Heart left ventricle (tissue), 16 donors: Measurements from ENCODE around the gene MICAL1. TPM values are rescaled to one million over a fixed set of nuclear protein-coding genes. Genes with fewer than 3 reads are reported as not detected.
A peak's percentile ranks its signal among the peaks of the same experiment; 100 is the strongest.

ENCODE experiments used
- ATAC-seq, 4 donors: fragments of 200-7000 bp; cut with Tn5 transposase; one replicate each; pipeline ENCODE4 v1.9.1; 2020 to 2022; ENCODE audit warnings: moderate library complexity in 4 of 4, mild to moderate bottlenecking in 3 of 4, moderate number of reproducible peaks in 1 of 4
- DNase-seq, 5 donors: peaks; one replicate each; pipeline ENCODE4 v3.0.0-alpha.2; 2020
- H3K27ac ChIP-seq, 12 donors: fragments of 200-600 bp; sonication (generic) in 4 of 12; one replicate each; pipeline versions ENCODE4 v1.5.0 to v1.8.0; 2016 to 2022; ENCODE audit warnings: mild to moderate bottlenecking in 2 of 12
- H3K27me3 ChIP-seq, 9 donors: fragments of 200-600 bp; sonication (generic) in 2 of 9; one replicate each; pipeline versions ENCODE4 v1.5.1 to v1.8.0; 2016 to 2022; ENCODE audit warnings: mild to moderate bottlenecking in 3 of 9
- H3K36me3 ChIP-seq, 9 donors: fragments of 200-600 bp; sonication (generic) in 2 of 9; one replicate each; pipeline versions ENCODE4 v1.5.0 to v1.8.0; 2018 to 2022; ENCODE audit warnings: mild to moderate bottlenecking in 2 of 9
- H3K4me1 ChIP-seq, 12 donors: fragments of 200-600 bp; sonication (generic) in 4 of 12; one replicate each; pipeline versions ENCODE4 v1.5.0 to v1.8.0; 2016 to 2022; ENCODE audit warnings: mild to moderate bottlenecking in 3 of 12
- H3K4me3 ChIP-seq, 12 donors: fragments of 200-600 bp; sonication (generic) in 4 of 12; one replicate each; pipeline versions ENCODE4 v1.5.0 to v1.8.0; 2017 to 2022; ENCODE audit warnings: mild to moderate bottlenecking in 9 of 12, moderate library complexity in 4 of 12
- H3K9me3 ChIP-seq, 12 donors: fragments of 200-600 bp; sonication (generic) in 4 of 12; one replicate each; pipeline versions ENCODE4 v1.5.0 to v1.8.0; 2016 to 2022; ENCODE audit warnings: mild to moderate bottlenecking in 1 of 12
- CTCF ChIP-seq, 12 donors: fragments of 200-600 bp; sonication (generic) in 4 of 12; IDR thresholded peaks; one replicate each; pipeline versions ENCODE4 v1.5.0 to v1.8.0; 2018 to 2022; ENCODE audit warnings: antibody characterized with exemption in 12 of 12, mild to moderate bottlenecking in 5 of 12
- POLR2A ChIP-seq, 2 donors: fragments of 450-650 bp; IDR thresholded peaks; one replicate each; pipeline ENCODE4 v1.6.1; 2017; ENCODE audit warnings: antibody characterized with exemption in 2 of 2, mild to moderate bottlenecking in 2 of 2, moderate library complexity in 2 of 2
- WGBS, 4 donors: extraction: QIAGEN DNeasy Blood & Tissue Kit in 2 of 4; methylation state at CpG; one replicate each; pipeline versions ENCODE4 v1.1.5 to v1.1.7; 2013 to 2018; 5-methylcytosine and 5-hydroxymethylcytosine counted together
- intact Hi-C, 10 donors: fragments of 100-400 bp; cut with DNase I; formaldehyde crosslinking; loops; one replicate each; pipeline versions ENCODE4 v1.11.1 to v1.14.2; 2022
- polyA plus RNA-seq, 2 donors: library from polyadenylated mRNA; stranded (reverse); fragments of 200-250 nt; gene quantifications; one replicate each; pipeline ENCODE4 v1.2.3, GENCODE V29; 2013
- total RNA-seq, 9 donors: library from RNA; depleted of rRNA in 2 of 9; stranded (reverse); fragments of >200 nt in 2 of 9; fragmentation: NEBNext Ultra II Directional in 3 of 9; extraction: Animal tissue kit (Norgen Biotek cat#: 25700) in 3 of 9; gene quantifications; one replicate each; pipeline versions ENCODE4 v1.1.0 to v1.2.4, GENCODE V29; 2016 to 2023
- donor health status: ischemic (EF 13 %, LVEDD 7.1; RV severe dilation, severe dysfunction).
- donor health status: healthy with polysubstance abuse.
- donor health status: DM: no; HTN: yes; CAD: no.
- donor health status: DM: no; HTN: no; CAD: no.
- donor health status: ischemic (EF 25% LVEDD 6.9; RV normal size, moderate dysfunction).
- donor health status: ischemic (EF 25% LVEDD 5.7; RV mildly dilated, moderate dysfunction).
- donor health status: healthy.
- donor health status: DM: yes; HTN: yes; CAD: no.
- donor health status: ischemic (EF 35%, LVEDD 5.7; RV mildly dilated, moderate dysfunction).
- donor health status: nonischemic (EF 11% LVEDD 7.7; RV severe dilation, severe dysfunction).
- donor health status: DM: yes; HTN: yes; CAD: no.
- donor health status: PGD.
- donor health status: ischemic (EF 29% LVEDD 5.4; RV normal size, mild dysfunction).
- donor health status: nonischemic (EF 23%, LVEDD 6.1; RV moderate dilation, normal function).

MICAL1 gene
- total and polyA plus RNA-seq, 11 donors, result 4.5 to 21.9 (median 6.4) TPM

GRCh38 chr6:109447878-109448555, 7.6 kb downstream of the MICAL1 start:
- intact Hi-C loops, result no loop called here
- DNase-seq (no peak), ATAC-seq (peak in 1 of 4 donors; percentile 2)
- H3K27ac ChIP-seq, result no peak overlapping the region
- H3K27me3 ChIP-seq, result no peaks in the 10 kb centered on the region
- 85 to 92% (median 87%) methylated on average over 7 to 8 of the region's 8 CpGs for WGBS, 4 donors
- H3K4me3 ChIP-seq, result no peak overlapping the region
- H3K36me3 ChIP-seq, result peaks cover 0 to 56% (median 24%) of the 10 kb centered on the region in 9 donors
- H3K9me3 ChIP-seq, result no peaks in the 10 kb centered on the region
- TF ChIP-seq CTCF (IDR thresholded peaks at IDR 0.05) (no peak), POLR2A (IDR thresholded peaks at IDR 0.05) (no peak)
- peaks cover 0 to 10% (median 0%) of the 10 kb centered on the region in 12 donors for H3K4me1 ChIP-seq

GRCh38 chr6:109447087-109447486, 8.5 kb downstream of the MICAL1 start:
- 85 to 94% (median 91%) methylated on average over 10 of the region's 10 CpGs for WGBS, 4 donors
- Histone ChIP-seq H3K4me3 (no peak overlapping the region), H3K9me3 (no peaks in the 10 kb centered on the region), H3K27me3 (no peaks in the 10 kb centered on the region), H3K27ac (no peak overlapping the region), H3K4me1 (peaks cover 0 to 14% (median 1%) of the 10 kb centered on the region in 12 donors), H3K36me3 (peaks cover 0 to 47% (median 21%) of the 10 kb centered on the region in 9 donors)
- TF ChIP-seq CTCF (IDR thresholded peaks at IDR 0.05) (no peak), POLR2A (IDR thresholded peaks at IDR 0.05) (no peak)
- no peak for ATAC-seq
- intact Hi-C loops, result no loop called here
- no peak for DNase-seq

- H3K27me3 ChIP-seq, result no peaks in the 10 kb centered on the region
- WGBS, 4 donors, result 83 to 95% (median 89%) methylated on average over 8 of the region's 8 CpGs
- no peak overlapping the region for H3K4me3 ChIP-seq
- H3K36me3 ChIP-seq, result peaks cover 0 to 46% (median 19%) of the 10 kb centered on the region in 9 donors
- TF ChIP-seq POLR2A (IDR thresholded peaks at IDR 0.05) (no peak), CTCF (IDR thresholded peaks at IDR 0.05) (no peak)
- intact Hi-C loops, result no loop called here
- no peaks in the 10 kb centered on the region for H3K9me3 ChIP-seq
- H3K4me1 ChIP-seq, result peaks cover 0 to 20% (median 7%) of the 10 kb centered on the region in 12 donors
- H3K27ac ChIP-seq, result no peak overlapping the region
- DNase-seq, result no peak
- no peak for ATAC-seq
Measured at GRCh38 chr6:109446541-109446940, 9.0 kb downstream of the MICAL1 start.

GRCh38 chr6:109446072-109446471, 9.5 kb downstream of the MICAL1 start:
- 77 to 87% (median 85%) methylated on average over 10 to 15 of the region's 15 CpGs for WGBS, 4 donors
- TF ChIP-seq CTCF (IDR thresholded peaks at IDR 0.05) (no peak), POLR2A (IDR thresholded peaks at IDR 0.05) (no peak)
- Histone ChIP-seq H3K4me3 (no peak overlapping the region), H3K27me3 (no peaks in the 10 kb centered on the region), H3K4me1 (peaks cover 0 to 24% (median 10%) of the 10 kb centered on the region in 12 donors), H3K36me3 (peaks cover 0 to 46% (median 19%) of the 10 kb centered on the region in 9 donors), H3K9me3 (no peaks in the 10 kb centered on the region), H3K27ac (no peak overlapping the region)
- intact Hi-C loops, result no loop called here
- ATAC-seq (no peak), DNase-seq (peak in 1 of 5 donors; percentile 9)
